NOMO-1 treated with DMSO at 0.1 percent for 48 hours (cell line): Measurements from ENCODE around the gene KCNE5.
A peak's percentile ranks its signal among the peaks of the same experiment; 100 is the strongest.
"Not testable (repeated sequence)": the region's sequence is repeated elsewhere in the genome, so short reads cannot be mapped to it uniquely, and the experiment has no call there.

Experiments used
- DNase-seq: peaks from one replicate; lab custom pipeline; 2025; ENCODE audit not compliant: unreplicated experiment; lab: John Stamatoyannopoulos, UW

The KCNE5 gene

GRCh38 chrX:109614951-109615350 is 10.0 kb downstream of the KCNE5 start:
- no peak for DNase-seq

DNA sequence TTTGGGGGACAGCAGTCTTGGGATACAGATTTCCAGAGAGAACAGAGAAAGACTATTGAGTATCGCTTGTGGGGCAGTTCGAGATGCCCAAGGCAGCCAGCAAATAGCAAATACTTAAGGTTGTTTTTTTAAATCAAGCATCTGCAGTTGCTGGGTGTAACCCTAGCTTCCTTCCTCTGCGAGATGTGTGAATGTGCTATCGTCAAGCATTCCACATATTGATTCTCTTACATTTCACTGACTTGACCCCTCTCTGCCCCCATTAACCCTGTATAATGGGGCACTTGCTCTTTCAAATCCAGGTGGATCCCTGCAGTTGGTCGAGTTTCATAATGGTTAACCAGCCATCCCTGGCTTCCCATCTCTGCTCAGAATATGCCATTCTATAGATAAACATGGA is 23.5 kb downstream of the KCNE5 start:
- no peak for DNase-seq

- DNase-seq = peak; percentile 28
These were observed 24.7 kb downstream of the KCNE5 start for GRCh38 chrX:109600237-109600651.

GRCh38 chrX:109596015-109596414 is 29.0 kb downstream of the KCNE5 start:
- no peak for DNase-seq

GRCh38 chrX:109590176-109590575 is 34.8 kb downstream of the KCNE5 start:
- no peak for DNase-seq

DNA sequence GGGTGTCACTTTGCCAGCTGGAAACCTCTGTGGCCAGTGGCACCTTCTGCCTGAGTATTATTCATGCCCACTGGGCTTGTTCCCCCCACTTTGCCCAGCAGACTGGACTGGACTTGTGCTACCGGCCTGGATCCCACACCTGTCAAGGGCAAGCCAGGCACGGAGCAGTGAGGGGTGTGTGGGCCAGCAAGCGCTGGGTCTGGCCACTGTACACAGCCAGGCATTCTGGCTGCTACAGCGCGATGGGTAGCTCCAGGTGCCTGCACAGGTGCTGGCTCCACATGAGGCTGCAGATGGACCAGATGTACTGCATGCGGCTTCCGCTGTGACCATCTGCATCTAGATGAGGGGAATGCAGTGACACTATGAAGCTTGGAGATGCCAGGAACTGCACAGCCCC is 39.5 kb downstream of the KCNE5 start:
- no peak for DNase-seq

DNA sequence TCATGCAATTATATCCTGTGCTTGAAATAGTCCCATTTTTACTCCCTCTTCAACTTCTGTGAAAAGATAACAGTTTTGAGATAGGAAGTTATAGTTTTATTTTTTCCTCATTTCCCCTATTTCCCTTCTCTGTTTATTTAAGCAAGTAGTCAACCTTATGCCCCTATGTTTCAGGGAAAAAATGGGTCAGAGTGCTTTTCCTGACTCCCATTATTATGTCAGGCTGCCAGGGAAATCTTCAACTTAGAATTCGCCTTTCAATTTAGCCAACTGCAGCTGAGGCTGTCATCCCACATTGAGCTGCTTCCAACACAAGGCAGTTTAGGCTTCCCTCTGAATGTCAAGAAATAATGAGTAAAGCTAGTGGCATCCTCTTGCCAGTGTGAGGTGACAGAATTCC is 46.1 kb downstream of the KCNE5 start:
- DNase-seq = no peak

- DNase-seq = no peak
These were observed 47.9 kb downstream of the KCNE5 start for GRCh38 chrX:109577055-109577454.

DNA sequence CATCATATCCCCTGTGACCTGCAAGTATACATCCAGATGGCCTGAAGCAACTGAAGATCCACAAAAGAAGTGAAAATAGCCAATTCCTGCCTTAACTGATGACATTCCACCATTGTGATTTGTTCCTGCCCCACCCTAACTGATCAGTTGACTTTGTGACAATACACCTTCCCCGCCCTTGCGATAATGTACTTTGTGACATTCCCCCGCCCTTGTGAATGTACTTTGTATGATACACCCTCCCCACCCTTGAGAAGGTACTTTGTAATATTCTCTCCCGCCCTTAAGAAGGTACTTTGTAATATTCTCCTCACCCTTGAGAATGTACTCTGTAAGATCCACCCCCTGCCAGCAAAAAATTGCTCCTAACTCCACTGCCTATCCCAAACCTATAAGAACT is 48.9 kb downstream of the KCNE5 start:
- DNase-seq = not testable (repeated sequence)
